GM21723 (cell line): ENCODE data around the gene CD19.
"Not testable (repeated sequence)": the region's sequence is repeated elsewhere in the genome, so short reads cannot be mapped to it uniquely, and the experiment has no call there.

Experiments
- ATAC-seq: cut with Tn5 transposase; IDR thresholded peaks from one replicate; pipeline ENCODE4 v1.9.1; 2021; ENCODE audit warnings: mild to moderate bottlenecking, moderate library complexity; ENCODE audit not compliant: unreplicated experiment

CD19 gene

GRCh38 chr16:28935924-28936783 lies 4.4 kb downstream of the CD19 start:
- ATAC-seq: peak; percentile 53

GRCh38 chr16:28936784-28937155 lies 5.0 kb downstream of the CD19 start:
- ATAC-seq: no peak

GRCh38 chr16:28937222-28937876 lies 5.6 kb downstream of the CD19 start:
- ATAC-seq: no peak

- no peak for ATAC-seq
These were observed 7.0 kb downstream of the CD19 start for GRCh38 chr16:28938721-28939120.

GRCh38 chr16:28939825-28940224 lies 8.1 kb downstream of the CD19 start:
- ATAC-seq: not testable (repeated sequence)

GRCh38 chr16:28943281-28943680 lies 11.5 kb downstream of the CD19 start:
- no peak for ATAC-seq

GRCh38 chr16:28946681-28947080 lies 14.9 kb downstream of the CD19 start:
- no peak for ATAC-seq

- peak; percentile 87 for ATAC-seq
These were observed 19.1 kb downstream of the CD19 start, which contains the start of gene NFATC2IP for GRCh38 chr16:28950648-28951409. Gene NFATC2IP (plus strand): TSS chr16:28950937. CDS start chr16:28951012, 75 bp downstream.

GRCh38 chr16:28951410-28951943 lies 19.7 kb downstream of the CD19 start:
- ATAC-seq: no peak

GRCh38 chr16:28958216-28958615 lies 26.4 kb downstream of the CD19 start:
- ATAC-seq: no peak

GRCh38 chr16:28958836-28959235 lies 27.1 kb downstream of the CD19 start:
- ATAC-seq: no peak

- ATAC-seq: no peak
These were observed 32.3 kb downstream of the CD19 start for GRCh38 chr16:28964072-28964471.

GRCh38 chr16:28964496-28964895 lies 32.7 kb downstream of the CD19 start:
- no peak for ATAC-seq

- ATAC-seq: no peak
These were observed 35.4 kb downstream of the CD19 start for GRCh38 chr16:28967156-28967555.

GRCh38 chr16:28969696-28970095 lies 37.9 kb downstream of the CD19 start:
- not testable (repeated sequence) for ATAC-seq

- peak; percentile 11 for ATAC-seq
These were observed 42.3 kb downstream of the CD19 start for GRCh38 chr16:28974007-28974436.

GRCh38 chr16:28974437-28975157 lies 42.8 kb downstream of the CD19 start, which contains the start of gene SPNS1:
Gene SPNS1 (plus strand): TSS chr16:28974778. CDS start chr16:28975152, 374 bp downstream.
- ATAC-seq: peak; percentile 85

- ATAC-seq: peak; percentile 24
These were observed 43.4 kb downstream of the CD19 start for GRCh38 chr16:28975158-28975599.

- ATAC-seq: no peak
These were observed 46.2 kb downstream of the CD19 start for GRCh38 chr16:28977703-28978662.
